Fibroblast of lung (primary cell): ENCODE data around the gene PFKP.
A peak's percentile ranks its signal among the peaks of the same experiment; 100 is the strongest.

ENCODE experiments used
- EZH2 ChIP-seq: IDR thresholded peaks from 2 replicates; pipeline ENCODE4 v1.5.1; 2012; ENCODE audit warnings: low read length, control low read depth, mild to moderate bottlenecking; ENCODE audit errors: missing control alignments
- TF ChIP-seq, protein P1 (sequence below), 2 donors: IDR thresholded peaks in 1 of 2; conservative IDR thresholded peaks in 1 of 2; 1 replicate in 1 of 2; 2 replicates in 1 of 2; pipeline ENCODE4 v1.5.1; 2011 to 2012; ENCODE audit warnings: low read length in 2 of 2, control low read depth in 1 of 2, inconsistent platforms in 1 of 2, low read depth in 1 of 2, mild to moderate bottlenecking in 1 of 2

GRCh38 chr10:3090914-3091787 lies 23.8 kb downstream of the PFKP start:
- TF ChIP-seq, protein P1, sequence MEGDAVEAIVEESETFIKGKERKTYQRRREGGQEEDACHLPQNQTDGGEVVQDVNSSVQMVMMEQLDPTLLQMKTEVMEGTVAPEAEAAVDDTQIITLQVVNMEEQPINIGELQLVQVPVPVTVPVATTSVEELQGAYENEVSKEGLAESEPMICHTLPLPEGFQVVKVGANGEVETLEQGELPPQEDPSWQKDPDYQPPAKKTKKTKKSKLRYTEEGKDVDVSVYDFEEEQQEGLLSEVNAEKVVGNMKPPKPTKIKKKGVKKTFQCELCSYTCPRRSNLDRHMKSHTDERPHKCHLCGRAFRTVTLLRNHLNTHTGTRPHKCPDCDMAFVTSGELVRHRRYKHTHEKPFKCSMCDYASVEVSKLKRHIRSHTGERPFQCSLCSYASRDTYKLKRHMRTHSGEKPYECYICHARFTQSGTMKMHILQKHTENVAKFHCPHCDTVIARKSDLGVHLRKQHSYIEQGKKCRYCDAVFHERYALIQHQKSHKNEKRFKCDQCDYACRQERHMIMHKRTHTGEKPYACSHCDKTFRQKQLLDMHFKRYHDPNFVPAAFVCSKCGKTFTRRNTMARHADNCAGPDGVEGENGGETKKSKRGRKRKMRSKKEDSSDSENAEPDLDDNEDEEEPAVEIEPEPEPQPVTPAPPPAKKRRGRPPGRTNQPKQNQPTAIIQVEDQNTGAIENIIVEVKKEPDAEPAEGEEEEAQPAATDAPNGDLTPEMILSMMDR (conservative IDR thresholded peaks at IDR 0.05 in 1 of 2, IDR thresholded peaks at IDR 0.05 in 1 of 2; ENCODE audit: low read depth in 1 of 2, low read length in 2 of 2), result peak in 1 of 2 donors; percentile 1
- TF ChIP-seq EZH2, result no peak
